B cell (primary cell): ENCODE results near the gene CYGB. TPM values are rescaled to one million over a fixed set of nuclear protein-coding genes. Genes with fewer than 3 reads are reported as not detected.

Source experiments
- ATAC-seq: fragments of 200-7000 bp; cut with Tn5 transposase; one replicate; pipeline ENCODE4 v1.10.0; 2021; ENCODE audit warnings: low read depth, mild to moderate bottlenecking, moderate number of reproducible peaks, moderate library complexity
- CTCF ChIA-PET: fragments of 350-600 bp; sonication (Branson Sonifier 250); formaldehyde crosslinking; loops from one replicate; lab custom pipeline; 2021; ENCODE audit warnings: antibody characterized with exemption, inconsistent platforms; lab: Charles Lee
- POLR2A ChIA-PET: fragments of 350-600 bp; sonication (Branson Sonifier 250); formaldehyde crosslinking; loops from one replicate; lab custom pipeline; 2021; ENCODE audit warnings: antibody characterized with exemption; lab: Charles Lee
- DNase-seq: peaks from one replicate; pipeline ENCODE4 v3.0.0; 2013
- H2AFZ ChIP-seq: 2 replicates; pipeline ENCODE4 v1.6.1; 2012; ENCODE audit warnings: mild to moderate bottlenecking, low read depth, low read length; ENCODE audit not compliant: insufficient read depth, poor library complexity, severe bottlenecking
- H3K27ac ChIP-seq, 2 donors: 1 replicate in 1 of 2; 2 replicates in 1 of 2; pipeline ENCODE4 v1.5.1; 2012 to 2013; ENCODE audit warnings: low read length in 2 of 2, mild to moderate bottlenecking in 2 of 2, moderate library complexity in 1 of 2
- H3K27me3 ChIP-seq, 4 experiments: fragments of 200-600 bp in 1 of 4; sonication (generic) in 1 of 4; replicated peaks in 1 of 4; 1 replicate in 2 of 4; 2 replicates in 2 of 4; pipeline versions ENCODE4 v1.6.1 to v1.7.0; 2013 to 2016; ENCODE audit warnings: low read length in 3 of 4, mild to moderate bottlenecking in 2 of 4, mixed read lengths in 1 of 4, moderate library complexity in 1 of 4; ENCODE audit not compliant: insufficient read depth in 4 of 4, control insufficient read depth in 3 of 4; ENCODE audit errors: control extremely low read depth in 1 of 4
- H3K36me3 ChIP-seq, 2 experiments: replicated peaks in 1 of 2; 1 replicate in 1 of 2; 2 replicates in 1 of 2; pipeline versions ENCODE4 v1.6.1 to v1.7.1; 2013; ENCODE audit warnings: low read length in 1 of 2; ENCODE audit not compliant: insufficient read depth in 2 of 2, control insufficient read depth in 1 of 2; ENCODE audit errors: control extremely low read depth in 1 of 2, extremely low read depth in 1 of 2
- H3K4me1 ChIP-seq, 2 donors: fragments of 200-600 bp in 1 of 2; sonication (generic) in 1 of 2; 1 replicate in 1 of 2; 2 replicates in 1 of 2; pipeline versions ENCODE4 v1.5.1 to v1.6.1; 2013 to 2017; ENCODE audit warnings: low read length in 2 of 2; ENCODE audit not compliant: control insufficient read depth in 2 of 2, insufficient read depth in 2 of 2
- H3K4me2 ChIP-seq: replicated peaks from 2 replicates; pipeline ENCODE3; 2012; ENCODE audit warnings: mild to moderate bottlenecking, low read depth, low read length; ENCODE audit not compliant: poor library complexity, severe bottlenecking
- H3K4me3 ChIP-seq, 5 experiments: fragments of 200-600 bp in 1 of 5; sonication (generic) in 1 of 5; 1 replicate in 3 of 5; 2 replicates in 2 of 5; pipeline versions ENCODE4 v1.5.1 to v1.7.0; 2011 to 2016; ENCODE audit warnings: low read length in 4 of 5, mild to moderate bottlenecking in 4 of 5, low read depth in 2 of 5, control low read depth in 1 of 5, moderate library complexity in 1 of 5; ENCODE audit not compliant: insufficient read depth in 1 of 5; ENCODE audit errors: control extremely low read depth in 1 of 5, extremely low read depth in 1 of 5
- H3K79me2 ChIP-seq: fragments of 200-600 bp; sonication (generic); one replicate; pipeline ENCODE4 v1.6.0; 2016; ENCODE audit warnings: low read length; ENCODE audit not compliant: control insufficient read depth, insufficient read depth
- H3K9ac ChIP-seq: fragments of 200-600 bp; sonication (generic); 2 replicates; pipeline ENCODE4 v1.6.1; 2017; ENCODE audit warnings: mild to moderate bottlenecking, low read length, moderate library complexity
- H3K9me3 ChIP-seq, 3 donors: one replicate each; pipeline versions ENCODE4 v1.6.1 to v1.7.1; 2013; ENCODE audit warnings: low read length in 2 of 3; ENCODE audit not compliant: control insufficient read depth in 2 of 3, insufficient read depth in 1 of 3; ENCODE audit errors: control extremely low read depth in 1 of 3
- H4K20me1 ChIP-seq: 2 replicates; pipeline ENCODE4 v1.6.0; 2012; ENCODE audit warnings: mild to moderate bottlenecking, low read length; ENCODE audit not compliant: insufficient read depth, control insufficient read depth, poor library complexity, severe bottlenecking
- H3K27ac Mint-ChIP-seq: one replicate; pipeline ENCODE4 v1.8.0; 2021; ENCODE audit warnings: mixed read lengths
- H3K27me3 Mint-ChIP-seq: one replicate; pipeline ENCODE4 v1.8.0; 2021; ENCODE audit warnings: mixed read lengths
- H3K4me1 Mint-ChIP-seq: one replicate; pipeline ENCODE4 v1.8.0; 2021; ENCODE audit warnings: mixed read lengths
- H3K4me3 Mint-ChIP-seq: one replicate; pipeline ENCODE4 v1.8.0; 2021; ENCODE audit warnings: mixed read lengths
- H3K9me3 Mint-ChIP-seq: one replicate; pipeline ENCODE4 v1.8.0; 2022; ENCODE audit warnings: mixed read lengths; ENCODE audit not compliant: insufficient read depth
- CTCF ChIP-seq: fragments of 200-600 bp; IDR thresholded peaks from one replicate; pipeline ENCODE4 v1.8.0; 2022; ENCODE audit warnings: antibody characterized with exemption, mild to moderate bottlenecking
- EZH2 ChIP-seq: IDR thresholded peaks from 2 replicates; pipeline ENCODE4 v1.6.1; 2012; ENCODE audit warnings: borderline replicate concordance, low read depth, mild to moderate bottlenecking, moderate library complexity, low read length; ENCODE audit not compliant: insufficient read depth, poor library complexity, severe bottlenecking
- WGBS: methylation state at CpG from one replicate; pipeline ENCODE4 v1.1.5; 2013; ENCODE audit warnings: missing lambda C conversion rate; ENCODE audit not compliant: insufficient coverage; 5-methylcytosine and 5-hydroxymethylcytosine counted together
- intact Hi-C: fragments of 100-400 bp; cut with micrococcal nuclease; formaldehyde crosslinking; loops from one replicate; pipeline ENCODE4 v1.10.0; 2022
- polyA plus RNA-seq: library from polyadenylated mRNA; depleted of rRNA; stranded (reverse); fragments of >200 nt; gene quantifications from 2 replicates; pipeline ENCODE4 v1.2.3, GENCODE V29; 2012
- total RNA-seq, 2 donors: library from RNA; stranded (reverse); fragments of 120-200 nt in 1 of 2; gene quantifications; 1 replicate in 1 of 2; 2 replicates in 1 of 2; pipeline versions ENCODE4 v1.2.3 to v1.2.4, GENCODE V29; 2013 to 2022

The CYGB gene
- total and polyA plus RNA-seq, 2 donors (not counting 1 experiment from before 2014, with no cell fraction given) = 0.42 to 2.7 TPM

- DNase-seq (no peak), ATAC-seq (no peak)
- H2AFZ ChIP-seq = no peak overlapping the region
- no peaks in the 10 kb centered on the region for H3K79me2 ChIP-seq
- H4K20me1 ChIP-seq = no peaks in the 10 kb centered on the region
- peaks cover 0 to 4% (median 2%) of the 10 kb centered on the region in 4 experiments for H3K27me3 ChIP-seq
- H3K4me1 ChIP-seq = no peaks in the 10 kb centered on the region
- Mint-ChIP-seq H3K27me3 (peaks cover 10% of the 10 kb centered on the region), H3K27ac (no peak overlapping the region), H3K4me1 (no peaks in the 10 kb centered on the region), H3K9me3 (no peaks in the 10 kb centered on the region), H3K4me3 (no peak overlapping the region)
- no peak overlapping the region for H3K9ac ChIP-seq
- no peaks in the 10 kb centered on the region for H3K36me3 ChIP-seq
- H3K4me2 ChIP-seq = no peak overlapping the region
- TF ChIP-seq CTCF (no peak), EZH2 (no peak)
- H3K9me3 ChIP-seq = no peaks in the 10 kb centered on the region
- ChIA-PET POLR2A (no interaction called here), CTCF (interaction anchor here (1.1 to 1.2 kb wide), 2 partner anchors 21 to 56 kb away, joined by 3 to 5 read pairs; no protein-coding TSS in a partner anchor)
- no peak overlapping the region for H3K4me3 ChIP-seq
- intact Hi-C loops = no loop called here
- no peak overlapping the region for H3K27ac ChIP-seq
- 40% methylated on average over 1 of the region's 2 CpGs for WGBS
Observed at GRCh38 chr17:76579281-76579680, 41.8 kb upstream of the CYGB start.

- no peak overlapping the region for H3K27ac ChIP-seq
- no peaks in the 10 kb centered on the region for H3K36me3 ChIP-seq
- H3K27me3 ChIP-seq = no peaks in the 10 kb centered on the region
- H3K27ac Mint-ChIP-seq = no peak overlapping the region
- H3K4me3 ChIP-seq = no peak overlapping the region
- H3K4me3 Mint-ChIP-seq = no peak overlapping the region
- no peaks in the 10 kb centered on the region for H3K79me2 ChIP-seq
- WGBS = 100% methylated on average over 3 of the region's 5 CpGs
- DNase-seq (no peak), ATAC-seq (no peak)
- ChIA-PET CTCF (interaction anchor here (0.6 to 1.2 kb wide), 3 partner anchors 20 to 55 kb away, joined by 3 to 5 read pairs (median 4); no protein-coding TSS in a partner anchor), POLR2A (no interaction called here)
- intact Hi-C loops = no loop called here
- H3K27me3 Mint-ChIP-seq = peaks cover 6% of the 10 kb centered on the region
- no peaks in the 10 kb centered on the region for H3K9me3 ChIP-seq
- no peaks in the 10 kb centered on the region for H3K4me1 ChIP-seq
- H2AFZ ChIP-seq = no peak overlapping the region
- no peak overlapping the region for H3K4me2 ChIP-seq
- H4K20me1 ChIP-seq = no peaks in the 10 kb centered on the region
- TF ChIP-seq CTCF (no peak), EZH2 (no peak)
- no peaks in the 10 kb centered on the region for H3K9me3 Mint-ChIP-seq
- H3K9ac ChIP-seq = no peak overlapping the region
- no peaks in the 10 kb centered on the region for H3K4me1 Mint-ChIP-seq
Observed at GRCh38 chr17:76578376-76578775, 40.9 kb upstream of the CYGB start.
